22Rv1 (cell line): ENCODE measurements around the gene SRRM1.
"Not testable (repeated sequence)": the region's sequence is repeated elsewhere in the genome, so short reads cannot be mapped to it uniquely, and the experiment has no call there.

Source experiments
- H3K27ac ChIP-seq: fragments of 450-650 bp; 2 replicates; pipeline ENCODE4 v1.5.1; 2017
- ZFX ChIP-seq: fragments of 450-650 bp; IDR thresholded peaks from 2 replicates; pipeline ENCODE4 v1.6.1; 2017; ENCODE audit warnings: antibody characterized with exemption, borderline replicate concordance
- TF ChIP-seq, protein P1 (sequence below): fragments of 450-650 bp; IDR thresholded peaks from 2 replicates; pipeline ENCODE4 v1.5.1; 2017; ENCODE audit warnings: mild to moderate bottlenecking

Gene SRRM1

GRCh38 chr1:24664507-24665033 is 21.5 kb downstream of the SRRM1 start:
- TF ChIP-seq ZFX: no peak
- TF ChIP-seq, protein P1, sequence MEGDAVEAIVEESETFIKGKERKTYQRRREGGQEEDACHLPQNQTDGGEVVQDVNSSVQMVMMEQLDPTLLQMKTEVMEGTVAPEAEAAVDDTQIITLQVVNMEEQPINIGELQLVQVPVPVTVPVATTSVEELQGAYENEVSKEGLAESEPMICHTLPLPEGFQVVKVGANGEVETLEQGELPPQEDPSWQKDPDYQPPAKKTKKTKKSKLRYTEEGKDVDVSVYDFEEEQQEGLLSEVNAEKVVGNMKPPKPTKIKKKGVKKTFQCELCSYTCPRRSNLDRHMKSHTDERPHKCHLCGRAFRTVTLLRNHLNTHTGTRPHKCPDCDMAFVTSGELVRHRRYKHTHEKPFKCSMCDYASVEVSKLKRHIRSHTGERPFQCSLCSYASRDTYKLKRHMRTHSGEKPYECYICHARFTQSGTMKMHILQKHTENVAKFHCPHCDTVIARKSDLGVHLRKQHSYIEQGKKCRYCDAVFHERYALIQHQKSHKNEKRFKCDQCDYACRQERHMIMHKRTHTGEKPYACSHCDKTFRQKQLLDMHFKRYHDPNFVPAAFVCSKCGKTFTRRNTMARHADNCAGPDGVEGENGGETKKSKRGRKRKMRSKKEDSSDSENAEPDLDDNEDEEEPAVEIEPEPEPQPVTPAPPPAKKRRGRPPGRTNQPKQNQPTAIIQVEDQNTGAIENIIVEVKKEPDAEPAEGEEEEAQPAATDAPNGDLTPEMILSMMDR: no peak
- no peak overlapping the region for H3K27ac ChIP-seq

GRCh38 chr1:24666794-24667193 is 23.7 kb downstream of the SRRM1 start:
- no peak overlapping the region for H3K27ac ChIP-seq
- TF ChIP-seq, protein P1: no peak
- no peak for TF ChIP-seq ZFX

DNA sequence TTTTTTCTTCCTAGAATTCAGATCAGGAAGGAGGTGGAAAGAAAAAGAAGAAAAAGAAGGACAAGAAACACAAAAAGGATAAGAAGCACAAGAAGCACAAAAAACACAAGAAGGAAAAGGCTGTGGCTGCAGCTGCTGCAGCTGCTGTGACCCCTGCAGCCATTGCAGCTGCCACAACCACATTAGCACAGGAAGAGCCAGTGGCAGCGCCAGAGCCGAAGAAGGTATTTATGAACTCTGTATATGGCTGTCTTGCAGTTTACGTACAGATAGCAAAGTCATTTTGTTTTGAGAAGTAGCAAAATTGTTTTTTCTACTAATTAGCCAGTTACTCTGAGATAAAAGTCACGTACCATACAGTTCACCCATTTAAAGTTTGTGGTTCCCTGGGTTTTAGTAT is 28.3 kb downstream of the SRRM1 start:
- not testable (repeated sequence) for H3K27ac ChIP-seq

- not testable (repeated sequence) for H3K27ac ChIP-seq
These were observed 29.6 kb downstream of the SRRM1 start for GRCh38 chr1:24672686-24673085.

GRCh38 chr1:24673341-24673740 is 30.2 kb downstream of the SRRM1 start:
- TF ChIP-seq, protein P1: no peak
- no peak overlapping the region for H3K27ac ChIP-seq

DNA sequence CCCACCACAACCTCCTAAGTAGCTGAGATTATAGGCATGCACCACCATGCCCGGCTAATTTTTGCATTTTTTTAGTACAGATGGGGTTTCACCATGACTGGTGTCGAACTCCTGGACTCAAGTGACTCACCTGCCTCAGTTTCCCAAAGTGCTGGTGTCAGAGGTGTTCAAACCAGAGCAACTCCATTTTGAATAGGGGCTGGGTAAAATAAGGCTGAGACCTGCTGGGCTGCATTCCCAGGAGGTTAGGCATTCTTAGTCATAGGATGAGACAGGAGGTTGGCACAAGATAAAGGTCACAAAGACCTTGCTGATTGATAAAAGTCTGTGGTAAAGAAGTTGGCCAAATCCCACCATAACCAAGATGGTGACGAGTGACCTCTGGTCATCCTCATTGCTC is 35.3 kb downstream of the SRRM1 start:
- not testable (repeated sequence) for H3K27ac ChIP-seq

GRCh38 chr1:24679725-24680124 is 36.6 kb downstream of the SRRM1 start:
- H3K27ac ChIP-seq: no peak overlapping the region
- TF ChIP-seq, protein P1: no peak
- no peak for TF ChIP-seq ZFX

GRCh38 chr1:24683713-24684162 is 40.6 kb downstream of the SRRM1 start:
- no peak for TF ChIP-seq ZFX
- TF ChIP-seq, protein P1: no peak
- no peak overlapping the region for H3K27ac ChIP-seq

GRCh38 chr1:24688033-24688432 is 44.9 kb downstream of the SRRM1 start:
- no peak for TF ChIP-seq ZFX
- TF ChIP-seq, protein P1: no peak
- no peak overlapping the region for H3K27ac ChIP-seq
